ENCODE measurements around the gene AP2M1. TPM values are rescaled to one million over a fixed set of nuclear protein-coding genes. Genes with fewer than 3 reads are reported as not detected.
"Not testable (repeated sequence)": the region's sequence is repeated elsewhere in the genome, so short reads cannot be mapped to it uniquely, and the experiment has no call there.

Gene AP2M1
- total RNA-seq, 4 donors from 2014 or later, result 110 to 132 (median 117) TPM

DNA sequence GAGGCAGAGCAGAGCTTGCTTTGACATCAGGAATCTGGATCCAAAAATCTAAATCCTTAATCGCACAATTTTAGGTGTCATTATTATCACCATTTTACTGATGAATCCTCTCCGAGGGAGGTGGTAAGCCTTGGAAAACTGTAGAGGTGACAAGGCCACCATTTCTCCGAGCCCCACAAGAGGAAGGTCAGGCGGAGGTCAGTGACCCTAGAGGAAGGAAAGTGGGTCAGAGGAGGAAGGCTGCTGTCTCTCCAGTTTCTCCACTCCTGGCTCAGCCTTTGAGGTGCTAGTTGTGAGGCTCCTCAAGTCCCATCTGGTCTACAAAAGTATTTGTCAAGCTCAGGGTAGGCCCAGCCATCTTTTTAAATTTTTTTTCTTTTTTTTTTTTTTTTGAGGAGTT lies 16.3 kb upstream of the AP2M1 start:
- H3K4me3 ChIP-seq, result no peak overlapping the region
- no peaks in the 10 kb centered on the region for H3K27me3 ChIP-seq
- peaks cover 0 to under 1% of the 10 kb centered on the region in 2 donors for H3K36me3 ChIP-seq
- peaks cover 61 to 85% of the 10 kb centered on the region in 2 donors for H3K4me1 ChIP-seq
- intact Hi-C loops (cut with DNase I; ENCODE audit: low total_unique reads) (loop anchor here (5.0 kb wide), 3 partner anchors 89 to 521 kb away; partner anchors contain the start of genes ALG3, EEF1AKMT4, KLHL24 and PSMD2), in situ Hi-C loops (cut with MboI; ENCODE audit: low sequenced_read_pairs in 4 of 4) (no loop called here)
- TF ChIP-seq, protein P1, sequence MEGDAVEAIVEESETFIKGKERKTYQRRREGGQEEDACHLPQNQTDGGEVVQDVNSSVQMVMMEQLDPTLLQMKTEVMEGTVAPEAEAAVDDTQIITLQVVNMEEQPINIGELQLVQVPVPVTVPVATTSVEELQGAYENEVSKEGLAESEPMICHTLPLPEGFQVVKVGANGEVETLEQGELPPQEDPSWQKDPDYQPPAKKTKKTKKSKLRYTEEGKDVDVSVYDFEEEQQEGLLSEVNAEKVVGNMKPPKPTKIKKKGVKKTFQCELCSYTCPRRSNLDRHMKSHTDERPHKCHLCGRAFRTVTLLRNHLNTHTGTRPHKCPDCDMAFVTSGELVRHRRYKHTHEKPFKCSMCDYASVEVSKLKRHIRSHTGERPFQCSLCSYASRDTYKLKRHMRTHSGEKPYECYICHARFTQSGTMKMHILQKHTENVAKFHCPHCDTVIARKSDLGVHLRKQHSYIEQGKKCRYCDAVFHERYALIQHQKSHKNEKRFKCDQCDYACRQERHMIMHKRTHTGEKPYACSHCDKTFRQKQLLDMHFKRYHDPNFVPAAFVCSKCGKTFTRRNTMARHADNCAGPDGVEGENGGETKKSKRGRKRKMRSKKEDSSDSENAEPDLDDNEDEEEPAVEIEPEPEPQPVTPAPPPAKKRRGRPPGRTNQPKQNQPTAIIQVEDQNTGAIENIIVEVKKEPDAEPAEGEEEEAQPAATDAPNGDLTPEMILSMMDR (IDR thresholded peaks at IDR 0.05 in 4 of 5, conservative IDR thresholded peaks at IDR 0.05 in 1 of 5), result no peak
- TF ChIP-seq POLR2A (IDR thresholded peaks at IDR 0.05), result no peak
- H3K9me3 ChIP-seq, result no peaks in the 10 kb centered on the region
- DNase-seq (no peak), ATAC-seq (no peak)
- H3K27ac ChIP-seq, result peak overlapping the region; percentile 89 to 97 (median 94)

DNA sequence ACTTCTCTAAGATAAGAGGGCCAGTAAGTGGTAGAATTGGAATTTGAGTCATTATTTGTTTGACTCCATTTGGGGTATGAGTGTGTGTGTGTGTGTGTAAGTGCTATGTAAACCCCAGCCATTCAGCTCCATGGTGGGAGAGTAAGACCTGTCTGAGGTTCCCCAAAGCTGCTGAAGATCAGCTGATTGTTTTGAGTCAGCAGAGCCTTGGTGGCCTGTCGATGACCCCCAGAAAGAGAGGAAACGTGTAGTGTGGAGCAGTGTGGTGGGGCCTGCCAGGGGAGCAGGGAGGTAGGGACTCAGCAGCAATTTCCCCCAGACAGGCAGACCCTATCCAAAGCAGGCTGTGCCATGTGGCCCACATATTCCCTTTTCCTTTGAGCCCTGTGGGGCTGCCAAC lies 14.2 kb upstream of the AP2M1 start:
- ATAC-seq, result no peak
- intact Hi-C loops (cut with DNase I; ENCODE audit: low total_unique reads) (no loop called here), in situ Hi-C loops (cut with MboI; ENCODE audit: low sequenced_read_pairs in 4 of 4) (no loop called here)
- TF ChIP-seq POLR2A (IDR thresholded peaks at IDR 0.05), result no peak
- TF ChIP-seq, protein P1 (IDR thresholded peaks at IDR 0.05 in 4 of 5, conservative IDR thresholded peaks at IDR 0.05 in 1 of 5), result no peak
- Histone ChIP-seq H3K4me3 (peak overlapping the region in 1 of 4 donors; percentile 24), H3K27me3 (no peaks in the 10 kb centered on the region), H3K27ac (peak overlapping the region; percentile 54 to 97 (median 82)), H3K4me1 (peaks cover 47 to 72% of the 10 kb centered on the region in 2 donors), H3K9me3 (no peaks in the 10 kb centered on the region), H3K36me3 (peaks cover 0 to 21% of the 10 kb centered on the region in 2 donors)
- no peak for DNase-seq

DNA sequence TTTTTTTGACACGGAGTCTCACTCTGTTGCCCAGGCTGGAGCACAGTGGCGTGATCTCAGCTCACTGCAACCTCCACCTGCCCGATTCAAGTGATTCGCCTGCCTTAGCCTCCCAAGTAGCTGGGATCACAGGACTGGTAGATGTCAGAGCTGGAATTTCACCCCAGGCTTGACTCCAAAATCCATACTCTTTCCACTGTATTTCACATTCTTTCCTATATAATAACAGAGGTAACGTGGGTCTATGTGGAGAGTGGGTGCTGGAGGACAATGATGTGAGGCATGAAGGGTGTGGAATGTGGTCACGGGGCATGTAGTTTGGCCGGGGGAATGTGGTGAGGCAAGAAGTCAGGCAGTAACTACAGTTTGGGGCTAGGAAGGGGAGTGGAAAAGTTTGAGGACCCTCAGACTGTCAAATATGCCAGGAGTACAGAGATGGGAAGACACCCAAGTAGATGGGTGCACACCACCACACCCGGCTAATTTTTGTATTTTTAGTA lies 12.0 kb upstream of the AP2M1 start:
- H3K4me3 ChIP-seq; H3K9me3 ChIP-seq; ATAC-seq; DNase-seq; H3K27me3 ChIP-seq; intact Hi-C loops (cut with DNase I; ENCODE audit: low total_unique reads); in situ Hi-C loops (cut with MboI; ENCODE audit: low sequenced_read_pairs in 4 of 4): not testable (repeated sequence)
- Histone ChIP-seq H3K27ac (peak overlapping the region in 1 of 4 donors; percentile 97), H3K36me3 (peaks cover 0 to 43% of the 10 kb centered on the region in 2 donors), H3K4me1 (peaks cover 37 to 57% of the 10 kb centered on the region in 2 donors)

DNA sequence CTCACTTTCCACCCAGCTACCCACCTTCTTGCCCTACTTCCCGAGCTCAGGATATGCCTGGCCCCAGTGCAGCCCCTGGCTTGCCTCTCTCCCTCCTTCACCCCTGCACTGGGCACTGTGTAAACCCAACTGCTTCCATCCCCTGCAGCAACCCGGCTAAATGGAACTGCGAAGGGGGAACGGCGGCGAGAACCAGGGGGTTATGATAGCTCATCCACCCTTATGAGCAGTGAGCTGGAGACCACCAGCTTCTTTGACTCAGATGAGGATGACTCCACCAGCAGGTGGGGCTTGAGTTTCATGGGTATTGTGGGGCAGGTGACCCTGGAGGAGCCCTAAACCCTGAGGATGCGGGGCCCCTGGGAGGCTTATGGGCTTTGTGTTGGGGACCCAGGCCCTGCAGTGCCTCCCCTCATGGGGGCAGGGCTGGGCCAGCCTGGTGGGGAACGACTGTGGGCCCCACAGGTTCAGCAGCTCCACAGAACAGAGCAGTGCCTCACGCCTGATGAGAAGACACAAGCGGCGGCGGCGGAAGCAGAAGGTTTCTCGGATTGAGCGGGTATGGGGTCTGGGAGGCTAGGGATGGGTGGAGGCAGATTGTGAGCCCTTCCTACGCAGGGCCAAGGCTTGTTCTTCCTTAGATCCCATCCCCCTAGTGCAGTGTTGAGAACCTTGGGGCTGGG lies 9.9 kb upstream of the AP2M1 start:
- intact Hi-C loops (cut with DNase I; ENCODE audit: low total_unique reads) (no loop called here), in situ Hi-C loops (cut with MboI; ENCODE audit: low sequenced_read_pairs in 4 of 4) (no loop called here)
- no peak for ATAC-seq
- Histone ChIP-seq H3K36me3 (peaks cover 0 to 58% of the 10 kb centered on the region in 2 donors), H3K27me3 (no peaks in the 10 kb centered on the region), H3K27ac (no peak overlapping the region), H3K4me3 (no peak overlapping the region), H3K9me3 (no peaks in the 10 kb centered on the region), H3K4me1 (peaks cover 22 to 40% of the 10 kb centered on the region in 2 donors)
- no peak for DNase-seq
- TF ChIP-seq, protein P1 (IDR thresholded peaks at IDR 0.05 in 4 of 5, conservative IDR thresholded peaks at IDR 0.05 in 1 of 5), result no peak
- no peak for TF ChIP-seq POLR2A (IDR thresholded peaks at IDR 0.05)

DNA sequence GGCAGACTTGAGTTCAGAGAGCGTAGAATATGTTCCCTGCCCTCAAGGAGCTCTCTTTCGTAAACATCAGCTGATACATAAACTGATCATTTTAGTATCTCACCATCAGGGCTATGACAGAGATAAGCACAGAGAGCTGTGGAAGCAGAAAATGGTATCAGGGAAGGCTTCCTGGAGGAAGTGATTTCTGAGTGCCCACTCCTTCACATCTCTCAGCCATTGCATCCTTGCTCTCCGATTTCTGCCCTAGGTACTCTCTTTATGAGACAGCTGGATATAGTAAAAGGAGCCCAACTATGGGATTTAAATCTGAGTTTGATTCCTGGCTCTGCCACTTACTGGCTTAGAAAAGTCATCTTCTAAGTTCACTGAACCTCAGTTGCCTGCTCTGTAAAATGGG lies 9.1 kb upstream of the AP2M1 start:
- in situ Hi-C loops (cut with MboI; ENCODE audit: low sequenced_read_pairs in 4 of 4), result no loop called here
- no peak for ATAC-seq
- intact Hi-C loops (cut with DNase I; ENCODE audit: low total_unique reads), result no loop called here
- Histone ChIP-seq H3K4me1 (peaks cover 16 to 32% of the 10 kb centered on the region in 2 donors), H3K9me3 (no peaks in the 10 kb centered on the region), H3K36me3 (peaks cover 0 to 63% of the 10 kb centered on the region in 2 donors), H3K4me3 (no peak overlapping the region), H3K27me3 (no peaks in the 10 kb centered on the region), H3K27ac (no peak overlapping the region)
- no peak for DNase-seq
- TF ChIP-seq, protein P1 (IDR thresholded peaks at IDR 0.05 in 4 of 5, conservative IDR thresholded peaks at IDR 0.05 in 1 of 5), result no peak
- TF ChIP-seq POLR2A (IDR thresholded peaks at IDR 0.05), result no peak

All from gastrocnemius medialis (tissue), 4 donors.